ENCODE data around the gene CNKSR2. TPM values are rescaled to one million over a fixed set of nuclear protein-coding genes. Genes with fewer than 3 reads are reported as not detected.
"Not testable (repeated sequence)": the region's sequence is repeated elsewhere in the genome, so short reads cannot be mapped to it uniquely, and the experiment has no call there.

Gene CNKSR2
- total RNA-seq, 1 donor from 2014 or later: 4.6 TPM

DNA sequence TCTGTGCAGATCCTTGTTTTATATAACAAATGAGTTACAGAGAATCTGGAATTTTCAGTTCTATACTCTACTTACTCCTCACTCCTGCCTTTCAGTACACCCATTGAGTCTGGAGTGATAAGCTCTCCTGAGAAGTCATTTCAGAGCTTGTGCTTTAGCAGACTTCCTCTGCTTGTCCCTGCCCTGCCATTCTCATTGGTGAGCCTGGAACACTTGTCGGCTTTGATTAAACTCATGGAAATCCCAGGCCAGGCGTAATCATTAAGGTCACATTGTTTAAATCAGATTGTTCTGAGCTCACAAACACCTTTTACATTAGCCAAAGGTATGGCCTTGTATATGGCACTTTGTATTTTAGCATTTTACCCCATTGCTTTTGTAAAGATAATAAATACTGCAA lies 102.7 kb downstream of the CNKSR2 start:
- no peak overlapping the region for H3K4me3 ChIP-seq
- no peaks in the 10 kb centered on the region for H3K4me1 ChIP-seq
- ATAC-seq: no peak
- no peak overlapping the region for H3K27ac ChIP-seq
- H3K27me3 ChIP-seq (ENCODE audit: low read depth): no peaks in the 10 kb centered on the region
- H3K9me3 ChIP-seq: no peaks in the 10 kb centered on the region
- no peaks in the 10 kb centered on the region for H3K36me3 ChIP-seq
- DNase-seq: no peak
- intact Hi-C loops (cut with DNase I): no loop called here
- no peak for TF ChIP-seq CTCF (IDR thresholded peaks at IDR 0.05)

- peak; percentile 46 for TF ChIP-seq CTCF (IDR thresholded peaks at IDR 0.05)
- ATAC-seq (peak; percentile 23 to 69), DNase-seq (no peak)
- H3K4me3 ChIP-seq: no peak overlapping the region
- H3K4me1 ChIP-seq: no peaks in the 10 kb centered on the region
- intact Hi-C loops (cut with DNase I): no loop called here
- H3K9me3 ChIP-seq: no peaks in the 10 kb centered on the region
- H3K27ac ChIP-seq: no peak overlapping the region
- H3K36me3 ChIP-seq: no peaks in the 10 kb centered on the region
- H3K27me3 ChIP-seq (ENCODE audit: low read depth): no peaks in the 10 kb centered on the region
These were observed 105.6 kb downstream of the CNKSR2 start for GRCh38 chrX:21479695-21480270.

GRCh38 chrX:21481761-21482160 lies 107.5 kb downstream of the CNKSR2 start:
- no peak for DNase-seq
- Histone ChIP-seq H3K27me3 (ENCODE audit: low read depth) (no peaks in the 10 kb centered on the region), H3K27ac (no peak overlapping the region), H3K36me3 (no peaks in the 10 kb centered on the region), H3K4me1 (no peaks in the 10 kb centered on the region), H3K4me3 (no peak overlapping the region), H3K9me3 (no peaks in the 10 kb centered on the region)
- no peak for TF ChIP-seq CTCF (IDR thresholded peaks at IDR 0.05)
- intact Hi-C loops (cut with DNase I): no loop called here
- ATAC-seq: no peak

- ATAC-seq; H3K4me3 ChIP-seq; H3K27ac ChIP-seq; intact Hi-C loops (cut with DNase I); H3K9me3 ChIP-seq; H3K4me1 ChIP-seq; DNase-seq; H3K36me3 ChIP-seq; H3K27me3 ChIP-seq (ENCODE audit: low read depth): not testable (repeated sequence)
These were observed 109.8 kb downstream of the CNKSR2 start for GRCh38 chrX:21484051-21484450.

- DNase-seq (no peak), ATAC-seq (no peak)
- no peak for TF ChIP-seq CTCF (IDR thresholded peaks at IDR 0.05)
- intact Hi-C loops (cut with DNase I): no loop called here
- Histone ChIP-seq H3K27me3 (ENCODE audit: low read depth) (no peaks in the 10 kb centered on the region), H3K27ac (no peak overlapping the region), H3K4me3 (no peak overlapping the region), H3K36me3 (no peaks in the 10 kb centered on the region), H3K9me3 (no peaks in the 10 kb centered on the region), H3K4me1 (no peaks in the 10 kb centered on the region)
These were observed 113.6 kb downstream of the CNKSR2 start for GRCh38 chrX:21487832-21488231.

- DNase-seq (no peak), ATAC-seq (no peak)
- Histone ChIP-seq H3K27ac (no peak overlapping the region), H3K36me3 (no peaks in the 10 kb centered on the region), H3K27me3 (ENCODE audit: low read depth) (no peaks in the 10 kb centered on the region), H3K4me1 (no peaks in the 10 kb centered on the region), H3K4me3 (no peak overlapping the region), H3K9me3 (no peaks in the 10 kb centered on the region)
- intact Hi-C loops (cut with DNase I): no loop called here
- TF ChIP-seq CTCF (IDR thresholded peaks at IDR 0.05): no peak
These were observed 116.1 kb downstream of the CNKSR2 start for GRCh38 chrX:21490341-21490740.
